Kidney tubule cell (primary cell): ENCODE data around the gene CFAP53.
"Not testable (repeated sequence)": the region's sequence is repeated elsewhere in the genome, so short reads cannot be mapped to it uniquely, and the experiment has no call there.

ENCODE experiments used
- DNase-seq: peaks from one replicate; pipeline ENCODE4 v3.0.0-alpha.2; 2018; ENCODE audit warnings: low spot score

The CFAP53 gene

DNA sequence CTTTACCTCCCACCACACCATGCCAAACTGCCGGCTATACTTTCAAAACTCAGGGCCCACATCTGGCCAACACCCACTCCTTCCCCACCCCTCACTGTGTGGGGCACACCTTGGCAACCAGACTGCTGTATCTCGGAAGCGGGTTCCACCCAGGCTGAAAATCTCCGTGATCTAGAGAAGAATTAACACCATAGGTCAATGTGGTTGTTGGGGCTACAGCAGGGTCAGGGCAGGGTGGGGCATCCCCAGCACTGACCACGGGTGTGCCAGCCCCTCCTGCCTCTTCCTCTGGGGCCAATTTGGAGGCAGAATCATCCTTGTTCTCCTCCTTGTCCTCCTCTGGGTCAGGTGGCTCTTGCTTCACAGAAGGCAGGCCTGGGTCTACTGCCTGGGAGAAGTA is 6.3 kb upstream of the CFAP53 start:
- no peak for DNase-seq

- peak; percentile 77 for DNase-seq
These were observed 1.9 kb upstream of the CFAP53 start for GRCh38 chr18:50268022-50268747.

- no peak for DNase-seq
These were observed 3.3 kb downstream of the CFAP53 start for GRCh38 chr18:50262977-50263376.

DNA sequence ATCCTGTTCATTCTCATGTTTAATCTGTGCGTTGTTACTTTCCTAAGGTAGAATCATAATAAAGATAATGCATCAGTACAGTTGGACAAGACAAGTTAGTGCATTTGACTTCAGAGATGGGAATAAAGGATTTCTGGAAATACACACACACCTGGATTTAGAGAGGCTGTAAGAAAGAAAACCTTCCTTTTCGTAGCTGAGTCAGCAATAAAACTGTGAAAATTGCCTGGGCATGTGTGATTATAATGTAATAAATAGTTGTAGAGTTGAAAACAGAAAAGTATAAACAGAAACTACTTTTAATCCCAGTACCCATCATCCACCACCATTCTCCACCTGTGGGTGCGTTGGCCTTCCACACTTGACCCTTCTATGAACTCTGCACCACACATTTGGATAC is 15.4 kb downstream of the CFAP53 start:
- DNase-seq, result no peak

DNA sequence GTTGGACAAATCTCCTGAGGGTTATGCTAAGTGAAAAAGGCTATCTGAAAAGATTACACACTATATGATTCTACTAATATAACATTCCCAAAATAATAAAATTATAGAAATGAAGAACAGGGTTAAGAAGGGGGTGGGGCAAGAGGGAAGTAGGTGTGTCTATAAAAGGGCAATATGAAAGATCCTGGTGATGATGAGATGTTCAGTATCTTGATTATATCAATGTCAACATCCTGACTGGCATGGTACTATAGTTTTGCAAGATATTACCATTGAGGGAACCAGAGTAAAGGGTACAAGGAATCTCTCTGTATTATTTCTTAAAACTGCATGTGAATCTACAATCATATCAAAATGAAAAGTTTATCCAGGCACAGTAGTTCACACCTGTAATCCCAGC is 16.7 kb downstream of the CFAP53 start:
- no peak for DNase-seq

DNA sequence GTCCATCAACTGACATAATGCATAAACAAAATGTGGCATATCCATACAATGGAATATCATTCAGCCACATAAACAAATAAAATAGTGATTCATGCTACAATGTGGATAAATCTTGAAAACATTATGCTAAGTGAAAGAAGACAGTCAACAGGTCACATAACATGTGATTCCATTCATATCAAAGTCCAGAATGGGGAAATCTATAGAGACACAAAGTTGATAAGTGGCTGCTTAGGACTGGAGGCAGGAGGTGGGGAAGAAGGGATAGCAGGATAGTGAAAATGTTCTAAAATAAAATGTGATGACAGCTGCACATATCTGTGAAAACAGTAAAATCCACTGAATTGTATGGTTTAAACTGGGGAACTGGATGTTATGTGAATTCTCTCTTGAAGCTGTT is 18.7 kb downstream of the CFAP53 start:
- no peak for DNase-seq

DNA sequence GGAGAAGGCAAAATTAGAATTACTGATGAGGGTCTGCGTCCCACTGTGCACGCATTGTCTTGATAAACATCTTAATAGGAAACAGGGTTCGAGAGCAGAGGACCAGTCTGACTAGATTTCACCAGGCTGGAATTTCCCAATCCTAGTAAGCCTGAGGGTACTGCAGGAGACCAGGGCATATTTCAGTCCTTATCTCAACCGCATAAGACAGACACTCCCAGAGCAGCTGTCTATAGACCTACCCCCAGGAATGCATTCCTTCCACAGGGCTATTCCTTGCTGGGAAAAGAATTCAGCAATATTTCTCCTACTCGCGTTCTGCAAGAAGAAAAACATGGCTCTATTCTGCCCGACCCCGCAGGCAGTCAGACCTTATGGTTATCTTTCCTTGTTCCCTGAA is 24.5 kb downstream of the CFAP53 start:
- DNase-seq, result not testable (repeated sequence)

- DNase-seq, result peak; percentile 82
These were observed 26.2 kb downstream of the CFAP53 start for GRCh38 chr18:50240080-50240563.

GRCh38 chr18:50232419-50232818 is 33.9 kb downstream of the CFAP53 start:
- DNase-seq, result no peak

DNA sequence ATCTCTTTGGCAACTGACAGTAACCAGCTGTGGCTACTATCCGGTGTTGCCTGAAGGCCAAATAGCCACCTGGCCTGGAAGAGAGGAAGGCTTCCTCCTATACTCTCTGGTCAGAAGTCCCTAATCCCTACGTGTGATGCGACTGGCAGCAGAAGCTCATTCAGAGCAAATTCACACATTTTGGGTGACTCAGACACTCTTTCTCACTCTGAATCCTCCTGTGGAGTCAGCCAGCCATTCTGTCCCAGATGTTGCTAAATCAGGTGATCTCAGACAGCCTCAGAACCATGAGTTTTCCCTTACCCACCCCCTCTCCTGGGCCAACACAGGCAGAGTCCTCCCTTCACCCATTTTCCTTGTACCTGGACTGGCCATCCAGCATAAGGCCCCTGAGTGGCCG is 34.7 kb downstream of the CFAP53 start:
- DNase-seq, result peak; percentile 77

- DNase-seq, result not testable (repeated sequence)
These were observed 46.0 kb downstream of the CFAP53 start for GRCh38 chr18:50220249-50220648.

GRCh38 chr18:50218432-50219197 is 47.7 kb downstream of the CFAP53 start:
- DNase-seq, result peak; percentile 36

- DNase-seq, result no peak
These were observed 57.0 kb downstream of the CFAP53 start for GRCh38 chr18:50209311-50209710.

DNA sequence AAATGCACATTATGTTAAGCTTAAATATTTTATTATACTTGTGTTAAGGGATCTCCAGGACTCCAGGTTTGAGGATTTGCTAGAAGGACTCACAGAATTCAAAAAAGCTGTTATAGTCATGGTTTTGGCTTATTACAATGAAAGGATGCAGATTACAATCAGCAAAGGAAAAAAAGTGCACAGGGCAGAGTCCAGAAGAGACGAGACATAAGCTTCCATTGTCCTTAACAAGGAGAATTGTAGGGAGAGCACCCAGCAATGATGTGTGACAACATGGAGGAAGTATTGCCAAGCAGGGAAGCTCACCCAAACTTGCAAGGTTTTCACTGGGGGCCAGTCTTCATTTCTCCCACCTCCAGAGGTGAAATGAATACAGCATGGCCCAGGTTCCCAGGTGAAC is 58.6 kb downstream of the CFAP53 start:
- DNase-seq, result no peak

DNA sequence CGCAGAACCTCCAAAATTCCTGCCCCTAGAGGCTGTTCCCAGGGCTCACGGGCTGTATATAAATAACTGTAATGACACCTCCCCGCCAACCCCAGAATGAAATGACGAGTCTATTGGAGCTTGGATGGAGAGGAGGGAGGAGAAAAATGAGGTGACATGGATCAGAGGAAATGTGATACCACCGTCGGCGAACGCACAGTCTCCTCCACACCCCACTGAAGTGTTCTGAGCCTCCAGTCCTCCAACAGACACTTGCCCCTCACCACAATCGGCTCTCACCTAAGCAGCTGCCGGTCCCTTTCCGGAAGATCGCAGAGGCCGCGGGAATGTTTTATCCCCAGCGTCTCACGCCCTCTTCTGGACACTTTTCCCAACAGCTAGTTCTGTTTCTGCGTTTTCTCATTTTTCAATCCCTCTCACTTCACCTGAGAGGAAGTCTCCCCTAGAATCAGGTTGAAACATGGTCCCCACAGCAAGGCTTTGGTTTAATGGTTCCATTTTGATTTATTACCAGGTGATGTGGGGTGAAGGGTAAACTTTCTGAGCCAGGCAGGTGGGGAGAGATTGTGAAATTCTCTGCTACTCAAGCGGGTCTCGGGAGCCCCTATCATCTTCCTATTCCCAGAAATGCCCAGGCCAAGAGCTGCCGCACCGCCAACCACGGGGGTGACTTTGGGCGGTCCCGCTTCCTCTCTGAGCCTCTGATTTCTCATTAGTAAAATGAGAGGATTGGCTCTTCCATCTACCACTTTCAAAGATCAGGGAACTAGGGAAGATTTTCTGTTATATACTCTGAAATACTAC is 62.3 kb downstream of the CFAP53 start:
- peak; percentile 70 for DNase-seq

GRCh38 chr18:50201476-50202018 is 64.7 kb downstream of the CFAP53 start:
- DNase-seq, result no peak

DNA sequence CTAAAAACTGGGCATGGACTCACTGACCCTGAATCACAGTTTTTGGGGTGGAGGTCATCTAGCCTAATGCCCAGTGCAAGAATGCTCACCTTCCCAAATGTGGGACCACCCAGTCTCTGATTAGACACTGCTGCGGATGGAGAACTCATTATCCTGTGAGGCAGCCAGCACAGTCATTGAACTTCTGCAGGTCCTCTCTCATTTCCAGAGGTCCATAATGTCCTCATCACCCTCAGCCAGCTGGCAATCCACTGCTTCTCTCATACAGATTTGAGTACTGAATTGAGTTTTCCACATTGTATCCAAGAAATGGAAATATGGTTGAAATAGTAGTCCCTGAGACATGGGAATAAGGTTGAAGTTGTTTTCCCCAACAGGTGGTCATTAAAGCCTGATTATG is 66.4 kb downstream of the CFAP53 start:
- DNase-seq, result no peak

DNA sequence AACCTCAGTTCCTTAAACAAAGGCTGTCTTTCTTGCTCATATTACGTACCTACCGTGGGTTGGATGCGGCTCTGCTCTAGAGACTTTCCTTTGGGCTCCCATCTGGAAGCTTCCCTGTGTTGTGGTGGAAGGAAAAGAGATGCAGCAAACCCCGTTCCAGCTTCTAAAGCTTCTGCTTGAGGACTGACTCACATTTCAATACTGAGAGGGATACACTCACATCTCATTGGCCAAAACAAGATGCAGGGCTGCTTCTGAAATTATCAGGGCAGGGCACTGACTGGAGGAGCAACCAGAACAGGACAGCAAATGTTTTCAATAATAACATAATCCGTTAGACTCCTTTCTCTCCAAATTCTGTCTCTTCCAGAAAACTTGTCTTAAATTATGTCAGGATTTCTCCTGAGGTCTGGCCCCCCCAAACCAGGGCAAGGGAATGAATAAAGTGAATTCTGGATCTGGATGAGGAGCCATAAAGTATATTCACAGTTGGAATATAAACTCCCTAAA is 66.9 kb downstream of the CFAP53 start:
- no peak for DNase-seq

- DNase-seq, result no peak
These were observed 70.0 kb downstream of the CFAP53 start for GRCh38 chr18:50196261-50196660.

DNA sequence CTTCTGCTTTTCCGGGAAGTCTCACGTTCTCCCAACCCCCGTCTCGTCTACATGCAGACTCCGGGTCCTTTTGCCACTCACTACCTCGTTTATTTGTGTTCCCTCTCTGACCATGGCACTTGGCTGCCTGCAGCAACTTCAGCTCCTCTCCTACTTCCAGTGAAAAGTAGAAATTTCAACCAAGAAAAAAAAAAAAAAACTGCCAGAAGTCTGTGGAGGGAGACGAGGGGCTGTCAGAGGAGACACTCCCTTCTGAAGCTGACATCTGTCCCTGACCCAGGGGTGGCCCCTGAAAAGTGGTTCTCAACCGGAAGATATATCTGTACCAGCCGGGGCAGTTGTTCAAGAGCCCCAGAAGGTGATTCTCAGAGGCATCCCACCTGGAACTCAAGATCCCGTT is 70.6 kb downstream of the CFAP53 start:
- DNase-seq, result no peak

GRCh38 chr18:50194631-50195532 is 71.4 kb downstream of the CFAP53 start, which contains the start of gene MYO5B:
Gene MYO5B (minus strand): TSS chr18:50195147. CDS start chr18:50194793, 354 bp downstream.
- peak; percentile 92 for DNase-seq
